ENCODE data around the gene PLD1.
"Not testable (repeated sequence)": the region's sequence is repeated elsewhere in the genome, so short reads cannot be mapped to it uniquely, and the experiment has no call there.

Gene PLD1

GRCh38 chr3:171695426-171695825 is 114.9 kb downstream of the PLD1 start:
- DNase-seq (ENCODE audit: low spot score): no peak

GRCh38 chr3:171694888-171695287 is 115.4 kb downstream of the PLD1 start:
- no peak for DNase-seq (ENCODE audit: low spot score)

GRCh38 chr3:171692551-171692950 is 117.7 kb downstream of the PLD1 start:
- not testable (repeated sequence) for DNase-seq (ENCODE audit: low spot score)

- DNase-seq (ENCODE audit: low spot score): no peak
Measured at GRCh38 chr3:171691485-171691884, 118.8 kb downstream of the PLD1 start.

- DNase-seq (ENCODE audit: low spot score): no peak
Measured at GRCh38 chr3:171690281-171690680, 120.0 kb downstream of the PLD1 start.

GRCh38 chr3:171688593-171688992 is 121.7 kb downstream of the PLD1 start:
- no peak for DNase-seq (ENCODE audit: low spot score)

- no peak for DNase-seq (ENCODE audit: low spot score)
Measured at GRCh38 chr3:171688002-171688401, 122.3 kb downstream of the PLD1 start.

- DNase-seq (ENCODE audit: low spot score): no peak
Measured at GRCh38 chr3:171687581-171687980, 122.7 kb downstream of the PLD1 start.

- no peak for DNase-seq (ENCODE audit: low spot score)
Measured at GRCh38 chr3:171687064-171687463, 123.2 kb downstream of the PLD1 start.

GRCh38 chr3:171685116-171685895 is 125.0 kb downstream of the PLD1 start:
- DNase-seq (ENCODE audit: low spot score): no peak

GRCh38 chr3:171684221-171684620 is 126.1 kb downstream of the PLD1 start:
- DNase-seq (ENCODE audit: low spot score): no peak

GRCh38 chr3:171682743-171683142 is 127.5 kb downstream of the PLD1 start:
- DNase-seq (ENCODE audit: low spot score): no peak

- no peak for DNase-seq (ENCODE audit: low spot score)
Measured at GRCh38 chr3:171680726-171681411, 129.4 kb downstream of the PLD1 start.

- no peak for DNase-seq (ENCODE audit: low spot score)
Measured at GRCh38 chr3:171678971-171679492, 131.3 kb downstream of the PLD1 start.

GRCh38 chr3:171677706-171678105 is 132.6 kb downstream of the PLD1 start:
- DNase-seq (ENCODE audit: low spot score): no peak

- DNase-seq (ENCODE audit: low spot score): no peak
Measured at GRCh38 chr3:171676601-171677175, 133.6 kb downstream of the PLD1 start.

- DNase-seq (ENCODE audit: low spot score): no peak
Measured at GRCh38 chr3:171673951-171674350, 136.3 kb downstream of the PLD1 start.

GRCh38 chr3:171672538-171672937 is 137.7 kb downstream of the PLD1 start:
- DNase-seq (ENCODE audit: low spot score): no peak

GRCh38 chr3:171672124-171672523 is 138.2 kb downstream of the PLD1 start:
- no peak for DNase-seq (ENCODE audit: low spot score)

- no peak for DNase-seq (ENCODE audit: low spot score)
Measured at GRCh38 chr3:171671709-171672108, 138.6 kb downstream of the PLD1 start.

- no peak for DNase-seq (ENCODE audit: low spot score)
Measured at GRCh38 chr3:171666516-171666915, 143.8 kb downstream of the PLD1 start.

- DNase-seq (ENCODE audit: low spot score): no peak
Measured at GRCh38 chr3:171663805-171664204, 146.5 kb downstream of the PLD1 start.

- no peak for DNase-seq (ENCODE audit: low spot score)
Measured at GRCh38 chr3:171661484-171661883, 148.8 kb downstream of the PLD1 start.

Measured in Ammon's horn (tissue), 1 donor.